H1 (cell line): ENCODE data around the gene MYH2.

Experiments
- CEBPB ChIP-seq: IDR thresholded peaks from 2 replicates; pipeline ENCODE4 v1.6.1; 2012; ENCODE audit warnings: low read depth, low read length
- POLR2A ChIP-seq, 2 experiments: IDR thresholded peaks; 1 replicate in 1 of 2; 2 replicates in 1 of 2; pipeline ENCODE4 v1.6.1; 2011; ENCODE audit warnings: low read depth in 2 of 2, low read length in 2 of 2, mild to moderate bottlenecking in 2 of 2; ENCODE audit errors: control extremely low read depth in 1 of 2
- POLR2AphosphoS5 ChIP-seq: IDR thresholded peaks from 2 replicates; pipeline ENCODE4 v1.6.1; 2011; ENCODE audit warnings: low read depth, low read length
- RFX5 ChIP-seq: IDR thresholded peaks from 2 replicates; pipeline ENCODE4 v1.6.1; 2011; ENCODE audit warnings: low read depth, low read length, improper control_type of control experiment, borderline replicate concordance
- TF ChIP-seq, protein P1 (sequence below), 3 experiments: IDR thresholded peaks; 1 replicate in 2 of 3; 2 replicates in 1 of 3; pipeline versions ENCODE4 v1.5.1 to v1.6.1; 2011; ENCODE audit warnings: low read length in 3 of 3, mild to moderate bottlenecking in 3 of 3, inconsistent platforms in 2 of 3, low read depth in 1 of 3, moderate library complexity in 1 of 3; ENCODE audit not compliant: insufficient read depth in 1 of 3; ENCODE audit errors: control extremely low read depth in 1 of 3

DNA sequence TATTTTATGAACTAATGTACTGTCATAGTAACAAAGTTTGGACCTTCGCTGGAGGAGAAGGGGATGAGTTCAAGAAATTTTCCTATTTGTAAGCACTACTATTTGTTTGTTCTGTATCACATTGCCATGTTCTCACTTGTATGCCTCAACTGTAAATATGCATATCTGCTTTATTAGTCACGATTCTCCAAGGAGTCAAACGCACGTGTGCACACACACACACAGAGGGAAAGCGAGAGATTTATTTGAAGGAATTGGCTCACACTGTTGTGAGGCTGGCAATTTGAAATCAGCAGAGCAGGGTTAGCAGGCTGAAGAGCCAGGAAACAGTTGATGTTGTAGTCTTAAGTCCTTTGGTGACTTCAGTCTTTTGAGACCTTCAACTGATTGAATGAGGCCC is 24.9 kb upstream of the MYH2 start:
- TF ChIP-seq RFX5 (no peak), POLR2AphosphoS5 (no peak), CEBPB (no peak), POLR2A (IDR thresholded peaks at IDR 0.05; ENCODE audit: control extremely low read depth in 1 of 2, low read depth in 2 of 2, low read length in 2 of 2) (no peak)
- TF ChIP-seq, protein P1, sequence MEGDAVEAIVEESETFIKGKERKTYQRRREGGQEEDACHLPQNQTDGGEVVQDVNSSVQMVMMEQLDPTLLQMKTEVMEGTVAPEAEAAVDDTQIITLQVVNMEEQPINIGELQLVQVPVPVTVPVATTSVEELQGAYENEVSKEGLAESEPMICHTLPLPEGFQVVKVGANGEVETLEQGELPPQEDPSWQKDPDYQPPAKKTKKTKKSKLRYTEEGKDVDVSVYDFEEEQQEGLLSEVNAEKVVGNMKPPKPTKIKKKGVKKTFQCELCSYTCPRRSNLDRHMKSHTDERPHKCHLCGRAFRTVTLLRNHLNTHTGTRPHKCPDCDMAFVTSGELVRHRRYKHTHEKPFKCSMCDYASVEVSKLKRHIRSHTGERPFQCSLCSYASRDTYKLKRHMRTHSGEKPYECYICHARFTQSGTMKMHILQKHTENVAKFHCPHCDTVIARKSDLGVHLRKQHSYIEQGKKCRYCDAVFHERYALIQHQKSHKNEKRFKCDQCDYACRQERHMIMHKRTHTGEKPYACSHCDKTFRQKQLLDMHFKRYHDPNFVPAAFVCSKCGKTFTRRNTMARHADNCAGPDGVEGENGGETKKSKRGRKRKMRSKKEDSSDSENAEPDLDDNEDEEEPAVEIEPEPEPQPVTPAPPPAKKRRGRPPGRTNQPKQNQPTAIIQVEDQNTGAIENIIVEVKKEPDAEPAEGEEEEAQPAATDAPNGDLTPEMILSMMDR (IDR thresholded peaks at IDR 0.05; ENCODE audit: control extremely low read depth in 1 of 3, insufficient read depth in 1 of 3, low read depth in 1 of 3, low read length in 3 of 3), result no peak
